SK-N-SH (cell line): ENCODE results near the gene RHBDL1. TPM values are rescaled to one million over a fixed set of nuclear protein-coding genes. Genes with fewer than 3 reads are reported as not detected.

Experiments used
- CTCF ChIA-PET: fragments of 300-600, 350-600 bp; formaldehyde crosslinking; extraction: SDS; loops from one replicate; lab custom pipeline; 2021; lab: Yijun Ruan, JAX
- POLR2A ChIA-PET: fragments of 350-600 bp; sonication (Branson Sonifier 250); formaldehyde crosslinking; extraction: SDS; loops from one replicate; lab custom pipeline; 2020; ENCODE audit warnings: antibody characterized with exemption, inconsistent platforms; lab: Yijun Ruan, JAX
- DNase-seq: peaks from one replicate; pipeline ENCODE4 v3.0.0; 2012
- H2AFZ ChIP-seq: fragments of 200-600 bp; sonication (generic); 2 replicates; pipeline ENCODE4 v1.8.1; 2016; ENCODE audit warnings: antibody characterized with exemption, mild to moderate bottlenecking, low read depth
- H3F3A ChIP-seq: fragments of 200-600 bp; sonication (generic); replicated peaks from 2 replicates; pipeline ENCODE3; 2016; ENCODE audit warnings: antibody characterized with exemption, mild to moderate bottlenecking; ENCODE audit not compliant: insufficient read depth
- H3K27ac ChIP-seq, 2 experiments: fragments of 200-500 bp in 1 of 2; fragments of 200-600 bp in 1 of 2; sonication (Bioruptor generic) in 1 of 2; sonication (generic), shearing (Covaris generic) in 1 of 2; 2 replicates each; pipeline versions ENCODE4 v1.5.1 to v1.6.1; 2014 to 2016; ENCODE audit warnings: low read depth in 2 of 2, inconsistent platforms in 1 of 2, low read length in 1 of 2, mild to moderate bottlenecking in 1 of 2, mixed read lengths in 1 of 2
- H3K27me3 ChIP-seq: fragments of 200-600 bp; sonication (generic), shearing (Covaris generic); 2 replicates; pipeline ENCODE4 v1.6.1; 2016; ENCODE audit warnings: mixed run types; ENCODE audit not compliant: insufficient read depth
- H3K36me3 ChIP-seq, 2 experiments: fragments of 200-500 bp in 1 of 2; fragments of 200-600 bp in 1 of 2; sonication (Bioruptor generic) in 1 of 2; sonication (generic) in 1 of 2; replicated peaks in 1 of 2; 2 replicates each; pipeline versions ENCODE3 to v1.5.1; 2014 to 2016; ENCODE audit warnings: low read length in 1 of 2, mild to moderate bottlenecking in 1 of 2; ENCODE audit not compliant: insufficient read depth in 2 of 2, control insufficient read depth in 1 of 2
- H3K4me1 ChIP-seq, 2 experiments: fragments of 200-500 bp in 1 of 2; fragments of 200-600 bp in 1 of 2; sonication (Bioruptor generic) in 1 of 2; sonication (generic), shearing (Covaris generic) in 1 of 2; 2 replicates each; pipeline versions ENCODE4 v1.5.1 to v1.6.1; 2014 to 2016; ENCODE audit warnings: low read depth in 1 of 2, low read length in 1 of 2, mixed run types in 1 of 2; ENCODE audit not compliant: insufficient read depth in 2 of 2, control insufficient read depth in 1 of 2
- H3K4me2 ChIP-seq: fragments of 200-600 bp; sonication (generic), shearing (Covaris generic); 2 replicates; pipeline ENCODE4 v1.6.1; 2017; ENCODE audit warnings: mixed run types
- H3K4me3 ChIP-seq, 2 experiments: fragments of 200-500 bp in 1 of 2; fragments of 200-600 bp in 1 of 2; sonication (Bioruptor generic) in 1 of 2; sonication (generic), shearing (Covaris generic) in 1 of 2; 2 replicates each; pipeline versions ENCODE4 v1.5.1 to v1.8.1; 2014 to 2016; ENCODE audit warnings: low read depth in 2 of 2, inconsistent platforms in 1 of 2, low read length in 1 of 2, mild to moderate bottlenecking in 1 of 2, mixed read lengths in 1 of 2, moderate library complexity in 1 of 2
- H3K79me2 ChIP-seq: fragments of 200-600 bp; sonication (generic); 2 replicates; pipeline ENCODE4 v1.8.1; 2017; ENCODE audit warnings: mild to moderate bottlenecking; ENCODE audit not compliant: insufficient read depth
- H3K9ac ChIP-seq: fragments of 200-600 bp; sonication (generic); 2 replicates; pipeline ENCODE4 v1.6.1; 2017; ENCODE audit warnings: mixed run types
- H3K9me2 ChIP-seq: fragments of 200-600 bp; sonication (generic); 2 replicates; pipeline ENCODE4 v1.6.1; 2017; ENCODE audit warnings: mixed run types
- H3K9me3 ChIP-seq: fragments of 200-600 bp; sonication (generic); 2 replicates; pipeline ENCODE4 v1.6.1; 2017; ENCODE audit warnings: mixed run types, mild to moderate bottlenecking, moderate library complexity
- H4K20me1 ChIP-seq: fragments of 200-600 bp; sonication (generic); 2 replicates; pipeline ENCODE4 v1.6.1; 2017; ENCODE audit warnings: mild to moderate bottlenecking, mixed run types; ENCODE audit not compliant: insufficient read depth
- EP300 ChIP-seq, 2 experiments: IDR thresholded peaks; 2 replicates each; pipeline versions ENCODE4 v1.4.0 to v1.6.1; 2012; ENCODE audit warnings: borderline replicate concordance in 1 of 2, low read depth in 1 of 2, low read length in 1 of 2
- FOXJ3 ChIP-seq: sonication (generic); formaldehyde crosslinking; IDR thresholded peaks from 2 replicates; pipeline ENCODE4 v1.5.1; 2020; ENCODE audit warnings: mild to moderate bottlenecking, missing genetic modification reagents
- FOXM1 ChIP-seq: IDR thresholded peaks from 2 replicates; pipeline ENCODE4 v1.4.0; 2012; ENCODE audit warnings: low read depth, mild to moderate bottlenecking
- GATA2 ChIP-seq: sonication (generic); formaldehyde crosslinking; IDR thresholded peaks from 2 replicates; pipeline ENCODE4 v1.5.0; 2020; ENCODE audit warnings: mild to moderate bottlenecking, missing genetic modification reagents
- JUND ChIP-seq: IDR thresholded peaks from 2 replicates; pipeline ENCODE4 v1.4.0; 2012
- MXI1 ChIP-seq: IDR thresholded peaks from 2 replicates; pipeline ENCODE4 v1.6.1; 2012; ENCODE audit warnings: mild to moderate bottlenecking, low read depth, low read length, improper control_type of control experiment
- NFIC ChIP-seq: IDR thresholded peaks from 2 replicates; pipeline ENCODE4 v1.4.0; 2012; ENCODE audit warnings: borderline replicate concordance
- POLR2AphosphoS5 ChIP-seq: IDR thresholded peaks from 2 replicates; pipeline ENCODE4 v1.6.1; 2012; ENCODE audit warnings: low read depth, low read length
- RCOR1 ChIP-seq: fragments of 150-350 bp; IDR thresholded peaks from 2 replicates; pipeline ENCODE4 v1.6.1; 2017; ENCODE audit warnings: antibody characterized with exemption, low read length
- RXRA ChIP-seq: IDR thresholded peaks from 2 replicates; pipeline ENCODE4 v1.4.0; 2012; ENCODE audit warnings: low read depth, mild to moderate bottlenecking, borderline replicate concordance
- SIN3A ChIP-seq: IDR thresholded peaks from 2 replicates; pipeline ENCODE4 v1.6.1; 2012; ENCODE audit warnings: low read depth, mild to moderate bottlenecking, low read length, moderate library complexity, borderline replicate concordance
- SMC3 ChIP-seq: IDR thresholded peaks from 2 replicates; pipeline ENCODE4 v1.6.1; 2012; ENCODE audit warnings: low read depth, low read length, improper control_type of control experiment
- YY1 ChIP-seq: IDR thresholded peaks from 2 replicates; pipeline ENCODE4 v1.4.0; 2012; ENCODE audit warnings: low read depth, mild to moderate bottlenecking
- WGBS: methylation state at CpG from one replicate; pipeline ENCODE4 v1.1.6; 2017; ENCODE audit warnings: low lambda C conversion rate; 5-methylcytosine and 5-hydroxymethylcytosine counted together
- polyA plus RNA-seq, 3 experiments: library from polyadenylated mRNA; depleted of rRNA; stranded (reverse); fragments of >200 nt; gene quantifications; 2 replicates each; pipeline ENCODE4 v1.2.3, GENCODE V29; 2012
- TF ChIP-seq, protein P1 (sequence below): fragments of 150-350 bp; IDR thresholded peaks from 2 replicates; pipeline ENCODE4 v1.6.1; 2017; ENCODE audit warnings: antibody characterized with exemption, low read length, low read depth, borderline replicate concordance

RHBDL1 gene
- polyA plus RNA-seq, 1 of the 3 experiments (the other 2 are of a cell fraction), result 4.1 TPM

DNA sequence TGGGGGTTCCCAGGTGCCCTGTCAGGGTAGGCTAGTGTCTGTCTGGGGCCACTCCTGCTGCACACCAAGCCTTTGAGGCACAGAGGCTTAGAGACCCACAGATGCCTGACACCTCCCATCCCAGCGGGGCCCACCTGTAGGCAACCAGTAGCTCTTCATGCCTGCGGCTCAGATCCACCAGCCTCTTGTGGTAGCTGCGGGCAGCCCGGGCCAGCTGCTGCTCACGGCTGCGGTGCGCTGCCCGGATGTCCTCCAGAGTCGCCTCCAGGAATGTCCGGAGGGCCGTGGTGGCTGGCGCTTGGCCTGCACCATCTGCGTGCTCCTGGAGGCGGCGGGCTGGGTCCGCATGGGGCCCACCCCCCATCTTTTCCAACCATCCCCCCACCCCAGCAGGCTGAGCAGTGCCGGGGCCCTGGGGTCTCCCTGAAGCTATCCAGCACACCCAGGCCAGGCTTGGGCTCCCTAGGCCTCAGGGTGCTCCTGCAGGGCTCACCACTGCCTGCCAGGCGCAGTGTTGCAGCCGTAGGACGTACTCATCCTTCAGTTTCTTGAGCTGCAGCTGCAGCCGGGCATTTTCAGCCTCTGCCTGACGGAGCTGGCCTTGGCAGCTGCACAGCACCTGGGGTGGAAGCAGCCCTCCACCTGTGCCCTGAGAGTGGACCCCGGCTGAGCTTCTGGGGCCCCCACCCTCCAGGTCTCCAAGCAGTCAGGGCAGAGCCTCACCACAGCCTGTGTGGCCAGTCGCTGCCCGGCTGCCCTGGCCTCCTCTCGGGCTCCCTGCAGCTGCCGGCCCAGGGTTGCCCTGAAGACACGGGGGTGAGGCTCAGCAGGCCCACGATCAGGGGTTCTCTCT, 48.9 kb downstream of the RHBDL1 start:
- CTCF ChIA-PET, result interaction anchor here (1.3 to 22.4 kb wide), 6 partner anchors 4 to 61 kb away, joined by 3 to 358 read pairs (median 8); partner anchors contain the start of genes ANTKMT, CCDC78, CIAO3 and FBXL16
- Histone ChIP-seq H3K4me2 (no peak overlapping the region), H3K36me3 (peaks cover 0 to 2% of the 10 kb centered on the region in 2 experiments), H2AFZ (no peak overlapping the region), H4K20me1 (0 out of 2 replicates have a peak, but pooled peaks cover 14% of the 10 kb centered on the region), H3K4me3 (no peak overlapping the region), H3K79me2 (no peaks in the 10 kb centered on the region; the same call in 1 of the 2 replicates), H3K9ac (no peak overlapping the region), H3K27ac (no peak overlapping the region), H3K9me3 (no peaks in the 10 kb centered on the region), H3F3A (peaks cover 25% of the 10 kb centered on the region), H3K4me1 (peaks cover 8 to 36% of the 10 kb centered on the region in 2 experiments; a peak in 3 of 4 replicates), H3K9me2 (no peaks in the 10 kb centered on the region), H3K27me3 (no peaks in the 10 kb centered on the region)
- no peak for DNase-seq
- TF ChIP-seq JUND (no peak), POLR2AphosphoS5 (peak; percentile 26; the same call in 1 of the 2 replicates)
- no CpG with 5 or more reads among the region's 29 CpGs for WGBS
- POLR2A ChIA-PET, result interaction anchor here (0.8 to 2.6 kb wide), 7 partner anchors 8 to 18 kb away, joined by 3 to 13 read pairs (median 3); partner anchors contain the start of gene METRN

DNA sequence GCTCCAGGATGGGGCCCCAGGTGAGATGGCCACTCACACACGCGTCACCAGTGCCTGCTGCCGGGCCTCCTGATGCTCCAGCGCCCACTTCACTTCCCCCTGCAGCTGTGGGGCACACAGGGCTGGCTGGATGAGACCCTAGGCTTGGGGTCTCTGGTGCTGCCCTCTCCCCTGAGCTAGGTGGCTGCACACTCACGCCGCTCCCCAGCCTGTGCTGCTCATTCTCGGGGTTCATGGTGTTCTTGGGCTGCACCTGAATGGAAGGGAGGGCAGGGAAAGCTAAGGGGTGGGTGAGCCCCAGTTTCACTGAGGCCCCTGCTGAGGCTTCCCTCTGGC, 49.5 kb downstream of the RHBDL1 start:
- Histone ChIP-seq H3K9me3 (no peaks in the 10 kb centered on the region), H3K36me3 (peaks cover 0 to 2% of the 10 kb centered on the region in 2 experiments), H2AFZ (no peak overlapping the region), H3K9ac (no peak overlapping the region), H3K27me3 (no peaks in the 10 kb centered on the region), H3K27ac (no peak overlapping the region), H3K4me1 (peaks cover 5 to 30% of the 10 kb centered on the region in 2 experiments; a peak in 3 of 4 replicates), H3F3A (peaks cover 21% of the 10 kb centered on the region), H3K79me2 (no peaks in the 10 kb centered on the region; the same call in 1 of the 2 replicates), H4K20me1 (0 out of 2 replicates have a peak, but pooled peaks cover 14% of the 10 kb centered on the region), H3K9me2 (no peaks in the 10 kb centered on the region), H3K4me2 (no peak overlapping the region), H3K4me3 (no peak overlapping the region)
- DNase-seq, result no peak
- TF ChIP-seq YY1 (no peak), RCOR1 (no peak), FOXJ3 (CRISPR knock-in tag) (no peak)
- CTCF ChIA-PET, result interaction anchor here (1.3 to 20.3 kb wide), 4 partner anchors 12 to 61 kb away, joined by 3 to 358 read pairs (median 7); partner anchors contain the start of genes ANTKMT, FBXL16 and METRN
- POLR2A ChIA-PET, result interaction anchor here (1.0 to 2.6 kb wide), 4 partner anchors 9 to 18 kb away, joined by 3 to 13 read pairs (median 3); partner anchors contain the start of gene METRN
- 94% methylated on average over 3 of the region's 7 CpGs for WGBS

DNA sequence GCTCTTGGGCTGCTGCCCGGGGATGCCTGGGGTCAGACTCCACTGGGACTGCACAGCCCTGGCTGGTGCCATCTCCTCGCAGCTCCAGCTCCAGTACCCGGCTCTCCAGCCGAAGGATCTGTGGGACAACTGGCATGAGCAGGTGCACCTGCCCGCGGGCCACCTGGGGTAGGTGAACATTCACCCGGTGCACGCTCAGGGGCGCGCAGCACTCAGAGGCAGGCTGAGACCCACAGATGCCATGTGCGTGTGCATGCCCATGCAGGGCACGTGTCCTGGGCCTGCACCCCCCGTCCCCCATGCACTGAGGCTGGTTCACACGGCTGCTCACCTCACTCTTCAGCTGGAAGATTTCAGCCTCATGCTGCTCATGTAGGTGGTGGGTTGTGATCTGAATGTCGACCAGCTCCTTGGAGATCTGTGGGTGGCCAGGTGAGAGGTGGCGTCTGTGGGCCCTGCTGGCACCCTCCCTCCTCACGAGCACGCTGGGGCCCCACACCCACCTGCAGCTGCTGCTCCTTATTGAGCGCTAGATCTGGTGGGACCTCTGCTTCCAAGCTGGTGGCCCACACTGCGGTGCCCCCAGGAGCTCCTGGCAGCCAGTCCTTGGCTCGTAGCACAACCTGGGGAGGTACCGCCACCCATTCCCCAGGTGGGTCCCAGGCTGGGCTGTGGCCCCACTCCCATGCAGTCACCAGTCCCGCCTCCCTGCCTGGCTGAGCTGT, 50.2 kb downstream of the RHBDL1 start:
- peaks cover 17% of the 10 kb centered on the region for H3F3A ChIP-seq
- no peaks in the 10 kb centered on the region; the same call in 1 of the 2 replicates for H3K79me2 ChIP-seq
- CTCF ChIA-PET, result interaction anchor here (1.0 to 20.3 kb wide), 5 partner anchors 12 to 60 kb away, joined by 3 to 358 read pairs (median 4); partner anchors contain the start of genes ANTKMT, CIAO3, FBXL16 and METRN
- 0 out of 2 replicates have a peak, but pooled peaks cover 14% of the 10 kb centered on the region for H4K20me1 ChIP-seq
- peaks cover 0 to 2% of the 10 kb centered on the region in 2 experiments for H3K36me3 ChIP-seq
- no peak overlapping the region for H3K9ac ChIP-seq
- POLR2A ChIA-PET, result interaction anchor here (1.0 to 2.6 kb wide), 4 partner anchors 9 to 19 kb away, joined by 3 to 13 read pairs (median 3); partner anchors contain the start of gene METRN
- no peak overlapping the region; a peak in 1 of 4 replicates for H3K27ac ChIP-seq
- H3K9me2 ChIP-seq, result no peaks in the 10 kb centered on the region
- no peaks in the 10 kb centered on the region for H3K9me3 ChIP-seq
- no peaks in the 10 kb centered on the region for H3K27me3 ChIP-seq
- no peak for DNase-seq
- H3K4me2 ChIP-seq, result no peak overlapping the region
- peaks cover 4 to 28% of the 10 kb centered on the region in 2 experiments; a peak in 2 of 4 replicates for H3K4me1 ChIP-seq
- no peak overlapping the region for H3K4me3 ChIP-seq
- no peak for TF ChIP-seq JUND
- no peak for TF ChIP-seq GATA2 (CRISPR knock-in tag)
- TF ChIP-seq FOXJ3 (CRISPR knock-in tag), result no peak
- no peak for TF ChIP-seq SMC3
- TF ChIP-seq EP300 (IDR thresholded peaks at IDR 0.05; ENCODE audit: borderline replicate concordance in 1 of 2, low read depth in 1 of 2, low read length in 1 of 2), result no peak
- no peak for TF ChIP-seq NFIC
- TF ChIP-seq MXI1, result no peak
- TF ChIP-seq RXRA, result no peak
- TF ChIP-seq FOXM1, result no peak
- TF ChIP-seq, protein P1, sequence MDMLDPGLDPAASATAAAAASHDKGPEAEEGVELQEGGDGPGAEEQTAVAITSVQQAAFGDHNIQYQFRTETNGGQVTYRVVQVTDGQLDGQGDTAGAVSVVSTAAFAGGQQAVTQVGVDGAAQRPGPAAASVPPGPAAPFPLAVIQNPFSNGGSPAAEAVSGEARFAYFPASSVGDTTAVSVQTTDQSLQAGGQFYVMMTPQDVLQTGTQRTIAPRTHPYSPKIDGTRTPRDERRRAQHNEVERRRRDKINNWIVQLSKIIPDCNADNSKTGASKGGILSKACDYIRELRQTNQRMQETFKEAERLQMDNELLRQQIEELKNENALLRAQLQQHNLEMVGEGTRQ, result no peak
- TF ChIP-seq SIN3A, result no peak
- 84% methylated on average over 6 of the region's 23 CpGs for WGBS
- H2AFZ ChIP-seq, result no peak overlapping the region
